Left ventricle myocardium inferior (tissue), 1 donor: ENCODE measurements around the gene VPS39. TPM values are rescaled to one million over a fixed set of nuclear protein-coding genes. Genes with fewer than 3 reads are reported as not detected.

Experiments
- DNase-seq: peaks from one replicate; pipeline ENCODE4 v3.0.0-alpha.2; 2020
- H3K27ac ChIP-seq: fragments of 200-600 bp; replicated peaks from 2 replicates; pipeline ENCODE4 v1.8.0; 2021
- H3K27me3 ChIP-seq: fragments of 200-600 bp; 2 replicates; pipeline ENCODE4 v1.8.0; 2021; ENCODE audit warnings: low read depth
- H3K36me3 ChIP-seq: fragments of 200-600 bp; 2 replicates; pipeline ENCODE4 v1.8.0; 2021
- H3K4me1 ChIP-seq: fragments of 200-600 bp; 2 replicates; pipeline ENCODE4 v1.8.0; 2021
- H3K4me3 ChIP-seq: fragments of 200-600 bp; 2 replicates; pipeline ENCODE4 v1.8.0; 2021; ENCODE audit warnings: mild to moderate bottlenecking, moderate library complexity
- H3K9me3 ChIP-seq: fragments of 200-600 bp; replicated peaks from 2 replicates; pipeline ENCODE4 v1.8.0; 2021
- intact Hi-C: fragments of 100-400 bp; cut with micrococcal nuclease; formaldehyde crosslinking; loops from one replicate; pipeline ENCODE4 v1.11.0; 2022
- total RNA-seq: library from RNA; stranded (reverse); fragmentation: NEBNext Ultra II Directional; extraction: Animal tissue kit (Norgen Biotek cat#: 25700); gene quantifications from one replicate; pipeline ENCODE4 v1.2.1, GENCODE V29; 2021
- TF ChIP-seq, protein P1 (sequence below): fragments of 200-600 bp; IDR thresholded peaks from 2 replicates; pipeline ENCODE4 v1.8.0; 2021; ENCODE audit warnings: antibody characterized with exemption, mild to moderate bottlenecking, borderline replicate concordance
- donor health status: DM: no; HTN: yes; CAD: no; lungs with severe emphysema.

The VPS39 gene
- total RNA-seq, 1 donor from 2014 or later, result 49.2 TPM

DNA sequence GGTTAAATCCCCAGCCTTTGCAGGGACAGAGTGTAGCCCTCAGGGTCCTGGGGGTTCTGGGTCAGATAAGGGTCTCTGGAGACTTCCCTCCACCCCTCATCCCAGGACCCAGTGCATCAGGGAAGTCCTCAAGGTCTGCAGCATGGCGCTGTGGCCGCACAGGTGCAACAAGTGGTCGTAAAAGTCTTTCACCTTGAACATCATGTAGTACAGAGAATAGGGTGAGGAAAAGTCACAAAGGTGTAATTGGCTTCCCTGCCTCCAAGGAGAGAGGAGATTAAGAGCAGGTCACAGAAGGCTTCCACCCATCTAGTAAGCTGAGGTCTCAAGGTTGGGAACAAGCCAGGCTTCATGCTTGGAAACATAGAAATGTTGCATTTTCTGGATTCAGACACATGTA lies 84.6 kb downstream of the VPS39 start:
- Histone ChIP-seq H3K9me3 (no peaks in the 10 kb centered on the region), H3K27me3 (peaks cover 13% of the 10 kb centered on the region), H3K27ac (no peak overlapping the region), H3K4me3 (no peak overlapping the region), H3K4me1 (peaks cover 8% of the 10 kb centered on the region), H3K36me3 (no peaks in the 10 kb centered on the region)
- TF ChIP-seq, protein P1, sequence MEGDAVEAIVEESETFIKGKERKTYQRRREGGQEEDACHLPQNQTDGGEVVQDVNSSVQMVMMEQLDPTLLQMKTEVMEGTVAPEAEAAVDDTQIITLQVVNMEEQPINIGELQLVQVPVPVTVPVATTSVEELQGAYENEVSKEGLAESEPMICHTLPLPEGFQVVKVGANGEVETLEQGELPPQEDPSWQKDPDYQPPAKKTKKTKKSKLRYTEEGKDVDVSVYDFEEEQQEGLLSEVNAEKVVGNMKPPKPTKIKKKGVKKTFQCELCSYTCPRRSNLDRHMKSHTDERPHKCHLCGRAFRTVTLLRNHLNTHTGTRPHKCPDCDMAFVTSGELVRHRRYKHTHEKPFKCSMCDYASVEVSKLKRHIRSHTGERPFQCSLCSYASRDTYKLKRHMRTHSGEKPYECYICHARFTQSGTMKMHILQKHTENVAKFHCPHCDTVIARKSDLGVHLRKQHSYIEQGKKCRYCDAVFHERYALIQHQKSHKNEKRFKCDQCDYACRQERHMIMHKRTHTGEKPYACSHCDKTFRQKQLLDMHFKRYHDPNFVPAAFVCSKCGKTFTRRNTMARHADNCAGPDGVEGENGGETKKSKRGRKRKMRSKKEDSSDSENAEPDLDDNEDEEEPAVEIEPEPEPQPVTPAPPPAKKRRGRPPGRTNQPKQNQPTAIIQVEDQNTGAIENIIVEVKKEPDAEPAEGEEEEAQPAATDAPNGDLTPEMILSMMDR, result no peak
- intact Hi-C loops, result no loop called here
- no peak for DNase-seq

DNA sequence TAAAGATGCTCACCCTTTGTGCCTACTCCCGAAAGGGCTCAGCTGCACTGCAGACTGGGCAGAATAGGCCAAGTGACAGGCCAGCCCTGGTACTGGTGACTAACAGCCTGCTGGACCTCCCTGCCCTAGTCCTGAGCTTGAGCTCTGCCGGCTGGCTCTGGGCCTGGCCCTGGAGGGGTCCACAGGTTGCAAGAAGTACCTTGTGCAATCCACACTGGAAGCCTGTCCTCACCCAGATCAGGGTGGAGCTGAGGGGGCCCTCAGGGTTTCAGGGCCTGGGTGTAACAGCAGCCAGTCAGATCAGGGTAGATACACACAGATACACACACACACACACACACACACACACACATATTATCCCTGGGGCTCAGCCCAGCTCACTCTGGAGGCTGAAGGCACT lies 86.4 kb downstream of the VPS39 start:
- TF ChIP-seq, protein P1, result no peak
- no peaks in the 10 kb centered on the region for H3K27me3 ChIP-seq
- H3K36me3 ChIP-seq, result no peaks in the 10 kb centered on the region
- no peak overlapping the region for H3K27ac ChIP-seq
- H3K9me3 ChIP-seq, result no peaks in the 10 kb centered on the region
- peaks cover 8% of the 10 kb centered on the region for H3K4me1 ChIP-seq
- intact Hi-C loops, result no loop called here
- no peak overlapping the region for H3K4me3 ChIP-seq
- no peak for DNase-seq

DNA sequence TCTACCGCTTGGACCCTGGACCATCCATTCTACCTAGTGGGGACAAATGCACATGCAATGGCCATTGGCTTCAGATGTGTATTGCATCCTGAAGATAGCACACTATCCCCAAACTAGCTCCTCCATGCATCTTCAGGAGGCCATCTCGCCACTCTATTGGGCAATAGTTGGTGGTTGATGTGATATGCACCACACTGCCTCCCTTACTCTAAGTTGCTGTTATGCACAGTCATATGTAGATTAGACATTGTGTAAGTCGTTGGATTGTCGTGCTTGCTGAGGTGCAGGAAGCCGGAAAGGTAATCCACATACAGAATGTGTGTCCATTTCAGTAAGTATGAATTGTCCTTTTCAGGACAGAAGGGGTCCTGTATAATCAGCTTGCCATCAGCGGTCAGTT lies 87.1 kb downstream of the VPS39 start:
- no peak overlapping the region for H3K27ac ChIP-seq
- H3K4me1 ChIP-seq, result peaks cover 8% of the 10 kb centered on the region

DNA sequence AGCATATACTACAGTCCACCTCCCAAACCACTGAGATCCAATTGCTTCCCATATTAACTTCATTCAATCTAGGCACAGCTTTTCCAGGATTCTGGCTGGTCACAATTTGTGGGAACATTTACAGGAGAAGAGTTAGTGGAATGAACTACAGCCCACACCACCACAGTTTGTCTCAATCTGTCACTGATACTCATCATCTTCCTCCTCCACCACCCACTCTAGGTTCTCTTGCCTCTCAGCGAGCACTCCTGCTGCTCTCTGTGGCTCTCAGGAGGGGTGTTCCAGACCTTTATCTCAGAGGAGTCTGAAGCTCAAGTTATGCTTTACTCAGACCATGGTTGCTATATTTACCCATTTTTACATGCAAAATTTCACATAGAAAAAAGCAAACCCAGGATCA lies 87.8 kb downstream of the VPS39 start:
- no peaks in the 10 kb centered on the region for H3K36me3 ChIP-seq
- TF ChIP-seq, protein P1, result no peak

More for the DNA sequence above, 87.1 kb downstream of the VPS39 start:
- H3K9me3 ChIP-seq, result peaks cover 4% of the 10 kb centered on the region
- intact Hi-C loops, result no loop called here
- H3K36me3 ChIP-seq, result no peaks in the 10 kb centered on the region
- no peak for DNase-seq
- no peaks in the 10 kb centered on the region for H3K27me3 ChIP-seq
- no peak overlapping the region for H3K4me3 ChIP-seq
- TF ChIP-seq, protein P1, result no peak

DNA sequence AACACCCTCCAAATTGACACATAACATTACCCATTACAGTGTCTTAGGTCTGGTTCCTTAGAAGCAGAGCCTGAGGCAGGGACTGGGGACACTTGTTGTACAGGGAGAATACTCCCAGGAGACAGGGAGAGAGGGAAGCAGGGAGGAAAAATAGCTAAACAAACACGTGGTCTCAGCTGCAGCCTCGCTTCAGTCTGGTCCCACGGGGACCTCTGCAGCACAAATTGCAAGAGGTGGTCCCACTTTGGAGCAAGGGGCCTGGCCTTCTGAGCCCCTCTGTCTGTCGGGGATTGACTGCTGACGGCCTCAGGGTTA lies 88.7 kb downstream of the VPS39 start:
- Histone ChIP-seq H3K27ac (no peak overlapping the region), H3K4me1 (peaks cover 8% of the 10 kb centered on the region), H3K4me3 (no peak overlapping the region), H3K36me3 (no peaks in the 10 kb centered on the region), H3K9me3 (peaks cover 4% of the 10 kb centered on the region), H3K27me3 (no peaks in the 10 kb centered on the region)
- intact Hi-C loops, result no loop called here
- no peak for DNase-seq
- TF ChIP-seq, protein P1, result no peak

More for the DNA sequence above, 87.8 kb downstream of the VPS39 start:
- H3K4me3 ChIP-seq, result no peak overlapping the region
- H3K27me3 ChIP-seq, result no peaks in the 10 kb centered on the region
- H3K4me1 ChIP-seq, result peaks cover 8% of the 10 kb centered on the region
- no peak overlapping the region for H3K27ac ChIP-seq
- intact Hi-C loops, result no loop called here
- peaks cover 4% of the 10 kb centered on the region for H3K9me3 ChIP-seq
- DNase-seq, result no peak
